Inflammatory macrophage (primary cell): ENCODE data around the gene IQSEC1.
"Not testable (repeated sequence)": the region's sequence is repeated elsewhere in the genome, so short reads cannot be mapped to it uniquely, and the experiment has no call there.

Source experiments
- DNase-seq, 2 donors: peaks; one replicate each; pipeline ENCODE4 v3.0.0-alpha.2; 2020 to 2022

The IQSEC1 gene

DNA sequence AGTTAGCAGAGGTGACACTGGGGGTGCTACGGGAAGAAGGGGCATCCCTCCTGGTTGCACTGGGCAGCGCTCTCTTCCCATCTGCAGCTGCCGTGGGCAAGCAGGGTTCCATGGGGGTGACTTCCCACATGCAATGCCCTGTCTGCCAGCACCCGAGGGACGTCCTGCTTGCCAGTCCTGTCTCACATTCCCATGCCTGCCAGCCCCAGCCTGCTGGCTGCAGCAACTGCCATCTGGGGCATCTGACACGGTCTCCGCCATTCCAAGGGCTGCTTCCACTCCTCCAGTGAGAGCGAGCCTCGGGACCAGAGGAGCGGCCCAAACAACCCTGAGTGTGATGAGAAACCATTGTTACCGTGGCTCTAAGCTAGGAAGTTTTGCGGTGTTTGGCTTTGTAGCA, 186.5 kb downstream of the IQSEC1 start:
- no peak for DNase-seq

GRCh38 chr3:12886106-12886679, 187.0 kb downstream of the IQSEC1 start:
- no peak for DNase-seq

GRCh38 chr3:12885583-12885930, 187.7 kb downstream of the IQSEC1 start:
- DNase-seq, result no peak

GRCh38 chr3:12884790-12885582, 188.2 kb downstream of the IQSEC1 start:
- no peak for DNase-seq

- no peak for DNase-seq
These were observed 189.0 kb downstream of the IQSEC1 start for GRCh38 chr3:12884186-12884680.

- DNase-seq, result no peak
These were observed 190.6 kb downstream of the IQSEC1 start for GRCh38 chr3:12882336-12883310.

- not testable (repeated sequence) for DNase-seq
These were observed 191.4 kb downstream of the IQSEC1 start for GRCh38 chr3:12881858-12882257.

- no peak for DNase-seq
These were observed 193.9 kb downstream of the IQSEC1 start for GRCh38 chr3:12879191-12879815.

DNA sequence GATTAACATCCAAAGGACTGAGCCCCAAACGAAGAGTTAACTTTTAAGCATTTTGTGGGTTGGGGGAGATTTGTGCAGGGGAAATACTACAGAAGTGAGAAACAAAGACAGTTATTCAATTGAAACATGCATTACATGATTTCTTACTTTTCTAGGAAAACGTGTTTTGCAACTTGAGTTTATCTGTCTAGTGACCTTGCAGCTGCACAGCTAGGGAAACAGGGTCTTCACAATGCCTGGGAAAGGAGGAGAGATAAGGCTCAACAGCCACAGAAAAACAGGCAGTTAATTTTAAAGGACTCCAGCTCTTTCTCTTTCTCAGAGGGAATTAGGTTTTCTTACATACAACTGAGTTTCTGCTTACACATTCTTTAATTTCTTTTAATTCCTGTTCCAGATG, 194.5 kb downstream of the IQSEC1 start:
- not testable (repeated sequence) for DNase-seq

DNA sequence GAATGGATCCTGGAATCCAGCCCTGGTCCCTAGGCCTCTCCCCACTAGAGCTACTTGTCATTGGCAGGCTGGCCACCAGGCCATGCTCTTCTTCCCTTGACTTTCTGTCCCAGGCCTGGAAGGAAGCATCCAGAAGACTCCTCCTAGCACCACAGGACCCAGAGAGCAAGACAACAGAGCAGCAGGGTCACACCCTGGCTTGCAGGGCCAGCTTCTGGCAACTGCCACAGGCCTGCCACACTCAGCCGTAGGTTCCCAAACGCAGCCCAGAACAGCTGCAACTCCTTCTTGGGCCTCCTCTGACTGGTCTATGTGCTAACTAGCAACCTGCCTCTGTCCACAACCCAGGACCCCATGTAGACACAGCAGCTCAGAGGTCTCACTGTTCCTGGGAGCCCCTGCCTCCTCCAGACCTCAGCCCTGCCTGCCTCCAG, 195.1 kb downstream of the IQSEC1 start:
- no peak for DNase-seq

DNA sequence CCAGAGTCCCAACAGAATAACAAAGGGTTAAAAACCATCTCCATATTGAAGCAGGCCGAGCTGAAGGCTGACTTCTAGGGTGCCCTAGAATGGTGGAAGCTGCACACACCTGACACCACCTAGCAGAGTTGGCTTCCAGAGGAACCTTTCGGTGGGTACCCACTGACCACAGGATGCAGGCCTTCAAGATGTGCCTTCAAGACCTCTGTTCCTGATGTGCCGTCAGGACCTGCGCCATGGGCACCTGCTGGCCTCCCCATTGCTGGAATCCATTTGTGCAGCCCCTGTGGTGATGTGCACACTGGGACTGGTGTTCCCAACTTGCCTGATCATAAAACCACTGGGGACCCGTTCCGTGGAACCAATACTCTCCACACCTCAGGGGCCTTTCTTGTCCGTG, 196.2 kb downstream of the IQSEC1 start:
- no peak for DNase-seq

DNA sequence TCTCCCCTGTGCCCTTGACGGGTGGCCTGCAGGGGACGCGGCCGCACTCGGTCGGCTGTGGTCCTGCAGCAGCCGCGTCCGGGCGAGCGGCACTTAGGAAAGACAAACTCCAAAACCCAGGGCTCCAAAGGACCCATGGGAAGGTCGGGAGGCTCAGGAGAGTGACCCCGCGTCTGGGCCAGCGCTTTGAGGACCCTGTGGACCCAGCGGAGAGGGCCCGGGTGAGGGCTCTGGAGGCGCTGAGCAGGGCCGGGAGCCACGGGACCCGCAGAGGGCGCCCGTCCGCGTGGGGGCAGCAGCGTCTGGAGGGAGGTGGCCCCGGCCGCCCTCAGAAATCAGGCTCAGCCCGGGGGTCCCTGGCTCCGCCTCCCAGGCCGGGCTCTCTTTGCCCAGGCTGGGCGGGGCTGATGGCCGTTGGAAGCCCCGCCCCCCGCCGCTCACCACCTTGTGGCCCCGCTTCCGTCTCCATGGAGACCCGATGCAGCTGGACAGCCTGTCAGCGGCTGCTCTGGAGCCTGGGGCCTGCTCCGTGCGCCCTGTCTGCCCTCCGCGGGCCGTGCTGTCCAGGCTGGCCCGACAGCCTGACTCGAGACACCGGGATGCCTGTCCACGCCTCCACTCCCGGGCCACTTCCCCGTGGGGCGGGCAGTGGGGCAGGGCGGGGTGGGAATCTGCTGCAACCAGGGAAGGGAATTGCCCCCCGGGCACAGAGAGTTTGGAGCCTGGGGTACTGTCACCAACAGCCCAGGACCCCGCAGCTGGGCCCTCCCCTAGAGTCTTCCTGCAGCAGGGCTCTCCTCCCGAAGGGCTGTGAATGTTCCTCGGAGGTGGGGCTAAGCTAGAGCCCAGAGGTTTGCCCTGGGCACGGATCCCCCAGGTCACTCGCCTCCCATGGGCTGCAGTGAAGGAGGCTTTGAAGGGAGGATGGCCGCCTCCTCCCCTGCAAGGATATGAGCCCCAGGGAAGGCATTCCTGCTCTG, 197.1 kb downstream of the IQSEC1 start:
- DNase-seq, result no peak

- DNase-seq, result no peak
These were observed 201.7 kb downstream of the IQSEC1 start for GRCh38 chr3:12871404-12871983.

- DNase-seq, result peak; percentile 48 to 67
These were observed 202.3 kb downstream of the IQSEC1 start for GRCh38 chr3:12870942-12871341.

DNA sequence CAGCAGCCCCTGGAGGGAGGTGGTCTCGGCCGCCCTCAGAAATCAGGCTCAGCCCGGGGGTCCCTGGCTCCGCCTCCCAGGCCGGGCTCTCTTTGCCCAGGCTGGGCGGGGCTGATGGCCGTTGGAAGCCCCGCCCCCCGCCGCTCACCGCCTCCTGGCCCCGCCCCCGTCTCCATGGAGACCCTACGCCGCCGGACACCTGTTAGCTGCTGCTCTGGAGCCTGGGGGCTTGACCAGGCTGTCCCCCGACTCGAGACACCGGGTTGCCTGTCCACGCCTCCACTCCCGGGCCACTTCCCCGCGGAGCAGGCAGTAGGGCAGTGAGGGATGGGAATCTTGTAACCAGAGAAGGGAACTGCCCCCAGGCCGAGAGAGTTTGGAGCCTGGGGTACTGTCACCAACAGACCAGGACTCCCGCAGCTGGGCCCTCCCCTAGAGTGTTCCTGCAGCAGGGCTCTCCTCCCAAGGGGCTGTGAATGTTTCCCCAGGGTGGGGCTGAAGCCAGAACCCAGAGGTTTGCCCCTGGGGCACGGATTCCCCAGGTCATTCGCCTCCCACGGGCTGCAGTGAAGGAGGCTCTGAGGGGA, 204.1 kb downstream of the IQSEC1 start:
- DNase-seq, result peak in 1 of 2 donors; percentile 2

DNA sequence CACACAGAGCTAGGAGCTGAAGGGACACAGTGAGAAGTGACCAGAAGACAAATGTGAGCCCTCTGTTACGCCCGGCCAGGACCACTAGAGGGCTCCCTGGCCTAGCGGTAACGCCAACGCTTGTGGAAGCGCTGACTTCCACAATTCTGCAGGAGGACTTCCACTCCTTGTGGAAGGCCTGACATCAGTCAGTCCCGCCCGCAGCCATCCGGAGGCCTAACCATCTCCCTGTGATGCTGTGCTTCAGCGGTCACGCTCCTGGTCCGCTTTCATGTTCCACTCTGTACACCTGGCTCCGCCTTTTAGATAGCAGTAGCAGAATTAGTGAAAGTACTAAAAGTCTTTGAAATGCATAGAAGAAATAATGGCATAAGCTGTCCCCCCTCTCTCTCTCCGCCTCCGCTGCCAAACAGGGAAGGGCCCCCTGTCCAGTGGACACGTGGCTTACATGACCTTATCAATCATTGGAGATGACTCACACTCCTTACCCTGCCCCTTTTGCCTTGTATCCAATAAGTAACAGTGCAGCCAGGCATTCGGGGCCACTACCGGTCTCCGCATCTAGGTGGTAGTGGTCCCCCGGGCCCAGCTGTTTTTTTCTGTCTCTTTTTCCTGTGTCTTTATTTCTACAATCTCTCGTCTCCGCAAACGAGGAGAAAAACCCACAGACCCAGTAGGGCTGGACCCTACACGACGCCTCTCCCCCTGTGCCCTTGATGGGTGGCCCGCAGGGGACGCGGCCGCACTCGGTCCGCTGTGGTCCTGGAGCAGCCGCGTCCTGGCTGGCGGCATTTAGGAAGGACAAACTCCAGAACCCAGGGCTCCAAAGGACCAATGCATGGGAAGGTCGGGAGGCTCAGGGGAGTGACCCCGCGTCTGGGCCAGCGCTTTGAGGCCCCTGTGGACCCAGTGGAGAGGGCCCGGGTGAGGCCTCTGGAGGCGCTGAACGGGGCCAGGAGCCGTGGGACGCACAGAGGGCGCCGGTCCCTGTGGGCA, 204.9 kb downstream of the IQSEC1 start:
- peak; percentile 94 to 97 for DNase-seq

GRCh38 chr3:12866836-12867235, 206.4 kb downstream of the IQSEC1 start:
- no peak for DNase-seq

GRCh38 chr3:12865271-12865670, 208.0 kb downstream of the IQSEC1 start:
- no peak for DNase-seq

- no peak for DNase-seq
These were observed 210.8 kb downstream of the IQSEC1 start for GRCh38 chr3:12862387-12862786.
